Chondrocyte (in vitro differentiated cells): Measurements from ENCODE around the gene PUS3. TPM values are rescaled to one million over a fixed set of nuclear protein-coding genes. Genes with fewer than 3 reads are reported as not detected.
A peak's percentile ranks its signal among the peaks of the same experiment; 100 is the strongest.

ENCODE experiments used
- DNase-seq: peaks from one replicate; pipeline ENCODE4 v3.0.0; 2021; ENCODE audit warnings: mixed read lengths, low spot score
- H3K27ac Mint-ChIP-seq: one replicate; pipeline ENCODE4 v1.8.0; 2021; ENCODE audit warnings: mild to moderate bottlenecking, moderate library complexity, mixed read lengths; ENCODE audit not compliant: unreplicated experiment
- H3K27me3 Mint-ChIP-seq: 2 replicates; pipeline ENCODE4 v1.8.0; 2021; ENCODE audit warnings: low read depth, mixed read lengths
- H3K36me3 Mint-ChIP-seq: 2 replicates; pipeline ENCODE4 v1.8.0; 2021; ENCODE audit warnings: low read depth, mixed read lengths
- H3K4me1 Mint-ChIP-seq: 2 replicates; pipeline ENCODE4 v1.8.0; 2021; ENCODE audit warnings: low read depth, mild to moderate bottlenecking, mixed read lengths
- H3K4me3 Mint-ChIP-seq: one replicate; pipeline ENCODE4 v1.8.0; 2021; ENCODE audit warnings: mild to moderate bottlenecking, moderate library complexity, mixed read lengths; ENCODE audit not compliant: unreplicated experiment
- H3K9me3 Mint-ChIP-seq: 2 replicates; pipeline ENCODE4 v1.8.0; 2021; ENCODE audit warnings: low read depth, mixed read lengths
- total RNA-seq: library from RNA; stranded (reverse); gene quantifications from 3 replicates; pipeline ENCODE4 v1.2.1, GENCODE V29; 2021
- TF ChIP-seq, protein P1 (sequence below): fragments of 200-600 bp; sonication (generic); IDR thresholded peaks from 2 replicates; pipeline ENCODE4 v1.5.0; 2021; ENCODE audit warnings: antibody characterized with exemption, mild to moderate bottlenecking, moderate library complexity

Gene PUS3
- total RNA-seq, 1 donor from 2014 or later: 10.0 TPM

DNA sequence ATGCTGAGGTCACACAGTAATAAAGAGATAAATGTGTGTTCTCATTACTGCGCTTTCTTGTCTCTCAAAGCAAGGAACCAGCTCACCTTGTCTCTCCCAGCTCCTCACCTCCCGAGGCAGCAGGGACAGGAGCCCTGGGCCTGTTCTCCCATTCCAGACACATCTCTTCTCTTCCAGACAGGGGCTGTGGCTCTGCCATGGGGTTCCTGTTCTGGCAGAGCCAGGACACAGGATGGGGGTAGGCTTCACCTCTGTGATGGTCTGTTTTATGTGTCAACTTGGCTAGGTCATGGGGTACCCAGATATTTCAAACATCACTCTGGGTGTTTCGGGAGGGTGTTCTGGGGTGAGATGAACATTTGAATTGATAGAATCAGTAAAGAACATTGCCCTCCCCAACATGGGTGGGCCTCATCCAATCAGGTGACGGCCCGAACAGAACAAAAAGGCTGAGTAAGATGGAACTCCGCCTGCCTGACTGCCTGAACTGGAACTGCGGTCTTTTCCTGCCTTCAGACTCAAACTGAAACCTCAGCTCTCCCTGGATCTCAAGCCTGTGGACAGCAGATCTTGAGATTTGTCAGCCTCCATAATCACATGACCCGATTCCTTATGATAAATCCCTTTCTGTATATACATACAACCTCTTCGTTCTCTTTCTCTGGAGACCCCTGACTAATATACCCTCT lies 40.8 kb upstream of the PUS3 start:
- no peaks in the 10 kb centered on the region for H3K9me3 Mint-ChIP-seq
- TF ChIP-seq, protein P1, sequence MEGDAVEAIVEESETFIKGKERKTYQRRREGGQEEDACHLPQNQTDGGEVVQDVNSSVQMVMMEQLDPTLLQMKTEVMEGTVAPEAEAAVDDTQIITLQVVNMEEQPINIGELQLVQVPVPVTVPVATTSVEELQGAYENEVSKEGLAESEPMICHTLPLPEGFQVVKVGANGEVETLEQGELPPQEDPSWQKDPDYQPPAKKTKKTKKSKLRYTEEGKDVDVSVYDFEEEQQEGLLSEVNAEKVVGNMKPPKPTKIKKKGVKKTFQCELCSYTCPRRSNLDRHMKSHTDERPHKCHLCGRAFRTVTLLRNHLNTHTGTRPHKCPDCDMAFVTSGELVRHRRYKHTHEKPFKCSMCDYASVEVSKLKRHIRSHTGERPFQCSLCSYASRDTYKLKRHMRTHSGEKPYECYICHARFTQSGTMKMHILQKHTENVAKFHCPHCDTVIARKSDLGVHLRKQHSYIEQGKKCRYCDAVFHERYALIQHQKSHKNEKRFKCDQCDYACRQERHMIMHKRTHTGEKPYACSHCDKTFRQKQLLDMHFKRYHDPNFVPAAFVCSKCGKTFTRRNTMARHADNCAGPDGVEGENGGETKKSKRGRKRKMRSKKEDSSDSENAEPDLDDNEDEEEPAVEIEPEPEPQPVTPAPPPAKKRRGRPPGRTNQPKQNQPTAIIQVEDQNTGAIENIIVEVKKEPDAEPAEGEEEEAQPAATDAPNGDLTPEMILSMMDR: no peak
- H3K27me3 Mint-ChIP-seq: peaks cover 12% of the 10 kb centered on the region
- peaks cover 4% of the 10 kb centered on the region for H3K4me1 Mint-ChIP-seq
- H3K27ac Mint-ChIP-seq: no peak overlapping the region
- H3K4me3 Mint-ChIP-seq: no peak overlapping the region
- DNase-seq: no peak
- no peaks in the 10 kb centered on the region for H3K36me3 Mint-ChIP-seq

DNA sequence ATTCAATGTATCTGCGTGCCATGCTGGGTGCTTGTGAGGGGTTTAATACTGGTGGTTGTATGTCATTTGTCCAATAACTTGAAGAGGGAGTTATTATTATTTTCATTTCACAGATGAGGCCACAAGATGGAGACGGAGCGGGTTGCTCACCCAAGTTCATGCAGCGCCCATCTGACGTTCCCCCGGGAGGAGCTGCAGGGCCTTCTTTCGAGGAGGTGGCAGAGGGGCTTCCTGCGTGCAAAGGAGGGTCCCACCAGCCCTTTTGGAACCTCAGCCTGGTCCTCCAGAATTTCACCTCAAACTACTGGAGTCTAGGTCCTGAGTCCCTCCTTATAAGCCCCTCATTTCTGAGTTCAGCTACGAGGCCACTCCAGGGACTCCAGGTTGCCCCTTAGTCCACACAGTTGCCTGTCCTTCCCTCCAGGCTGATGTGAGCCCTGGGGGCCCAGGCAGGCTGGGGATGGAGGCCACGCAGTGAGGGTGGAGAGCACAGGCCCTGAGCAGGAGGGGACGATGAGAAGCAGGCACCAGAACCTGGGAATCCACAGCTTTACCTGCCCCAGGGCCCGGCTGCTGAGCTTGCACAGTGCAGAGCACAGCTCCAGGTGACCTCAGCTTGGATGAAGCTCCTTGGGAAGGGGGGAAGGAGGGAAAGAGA lies 39.9 kb upstream of the PUS3 start:
- TF ChIP-seq, protein P1: no peak
- Mint-ChIP-seq H3K27ac (no peak overlapping the region), H3K27me3 (peaks cover 12% of the 10 kb centered on the region), H3K4me3 (no peak overlapping the region), H3K36me3 (no peaks in the 10 kb centered on the region), H3K9me3 (no peaks in the 10 kb centered on the region), H3K4me1 (peaks cover 4% of the 10 kb centered on the region)
- DNase-seq: no peak

DNA sequence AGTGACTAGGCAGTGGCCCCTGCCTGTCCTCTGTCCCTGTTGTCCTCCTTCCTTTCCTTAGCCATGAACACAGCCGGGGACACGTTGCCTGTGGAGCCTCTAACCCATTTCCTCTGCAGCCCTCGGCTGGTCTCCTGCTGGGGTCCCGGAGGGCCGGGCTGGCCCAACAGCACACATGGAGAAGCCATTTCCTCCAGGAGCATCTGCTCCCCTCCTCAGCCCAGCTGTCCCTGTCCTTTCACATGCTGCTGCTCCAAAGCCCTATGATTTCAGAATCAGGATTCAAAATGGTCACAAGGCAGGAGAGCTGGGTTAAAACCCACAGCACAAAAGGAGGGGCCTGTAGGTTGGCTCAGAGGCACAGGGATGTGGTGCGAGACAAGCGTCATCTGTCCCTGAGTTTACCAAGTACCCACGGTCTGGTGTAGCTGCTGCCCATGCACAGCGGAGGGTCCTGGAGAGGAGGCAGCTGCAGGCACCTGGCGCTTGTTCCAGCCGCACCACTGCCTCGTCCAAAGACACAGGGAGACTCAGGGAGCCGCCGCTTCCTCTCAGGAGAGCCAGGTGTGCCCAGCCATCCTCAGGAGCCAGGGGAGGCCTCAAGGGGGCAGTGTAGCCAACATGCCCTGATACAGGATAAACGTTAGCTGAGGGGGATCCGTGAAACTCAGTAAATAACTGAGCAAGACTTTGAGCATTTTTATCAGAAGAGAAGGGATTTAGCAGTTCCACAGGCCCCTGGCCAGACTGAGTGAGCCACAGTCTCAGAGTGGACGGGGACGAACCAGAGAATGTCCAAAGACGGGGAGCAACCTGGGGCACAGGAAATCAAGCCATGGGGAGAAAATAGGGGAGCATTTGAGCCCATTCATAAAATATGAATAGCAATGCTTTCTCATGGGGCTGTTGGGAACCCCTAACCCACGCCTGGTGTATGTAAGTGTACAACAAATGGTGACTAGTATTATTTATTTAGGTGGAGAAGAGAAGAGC lies 38.9 kb upstream of the PUS3 start:
- Mint-ChIP-seq H3K4me3 (no peak overlapping the region), H3K27me3 (peaks cover 12% of the 10 kb centered on the region), H3K9me3 (no peaks in the 10 kb centered on the region), H3K27ac (no peak overlapping the region), H3K36me3 (no peaks in the 10 kb centered on the region), H3K4me1 (peaks cover 4% of the 10 kb centered on the region)
- TF ChIP-seq, protein P1: peak; percentile 83
- no peak for DNase-seq

DNA sequence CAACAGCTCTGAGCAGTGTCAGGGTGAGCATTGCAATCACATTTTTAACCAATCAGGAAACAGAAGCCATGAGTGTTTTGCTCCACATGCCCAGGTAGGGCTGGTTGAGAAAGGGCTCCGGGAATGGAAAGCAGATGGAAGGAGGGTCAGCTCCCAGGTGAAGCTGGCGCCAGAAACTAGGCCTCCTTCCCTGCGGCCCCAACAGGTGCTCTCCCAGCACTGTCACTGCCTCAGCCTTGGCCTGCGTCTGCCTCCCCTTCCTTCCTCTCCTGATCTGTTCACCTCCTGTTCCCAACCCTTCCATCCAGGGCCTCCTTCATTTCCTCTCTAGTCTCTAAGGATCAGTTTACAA lies 38.2 kb upstream of the PUS3 start:
- DNase-seq: no peak

More for the DNA sequence above, 38.2 kb upstream of the PUS3 start:
- no peaks in the 10 kb centered on the region for H3K36me3 Mint-ChIP-seq
- H3K4me1 Mint-ChIP-seq: peaks cover 4% of the 10 kb centered on the region
- no peak overlapping the region for H3K4me3 Mint-ChIP-seq
- TF ChIP-seq, protein P1: no peak
- H3K9me3 Mint-ChIP-seq: no peaks in the 10 kb centered on the region
- peaks cover 12% of the 10 kb centered on the region for H3K27me3 Mint-ChIP-seq
- no peak overlapping the region for H3K27ac Mint-ChIP-seq
